Tibial nerve (tissue), 4 donors: ENCODE data around the gene FAM171A1. TPM values are rescaled to one million over a fixed set of nuclear protein-coding genes. Genes with fewer than 3 reads are reported as not detected.

Experiments used
- DNase-seq, 2 donors: peaks; one replicate each; pipeline ENCODE4 v3.0.0-alpha.2; 2019; ENCODE audit warnings: low spot score in 2 of 2
- H3K27ac ChIP-seq, 4 donors: fragments of 200-600 bp; sonication (generic) in 3 of 4; one replicate each; pipeline ENCODE4 v1.5.1; 2017 to 2019; ENCODE audit warnings: mild to moderate bottlenecking in 1 of 4
- H3K27me3 ChIP-seq, 2 donors: fragments of 200-600 bp; sonication (generic) in 1 of 2; one replicate each; pipeline versions ENCODE4 v1.5.1 to v1.6.0; 2017 to 2019
- H3K36me3 ChIP-seq, 3 donors: fragments of 200-600 bp; sonication (generic); one replicate each; pipeline ENCODE4 v1.5.1; 2018 to 2019
- H3K4me1 ChIP-seq, 4 donors: fragments of 200-600 bp; sonication (generic) in 3 of 4; one replicate each; pipeline ENCODE4 v1.5.1; 2017 to 2019
- H3K4me3 ChIP-seq, 4 donors: fragments of 200-600 bp; sonication (generic) in 3 of 4; one replicate each; pipeline ENCODE4 v1.5.1; 2017 to 2019; ENCODE audit warnings: mild to moderate bottlenecking in 1 of 4, moderate library complexity in 1 of 4
- H3K9me3 ChIP-seq, 4 donors: fragments of 200-600 bp; sonication (generic) in 3 of 4; one replicate each; pipeline ENCODE4 v1.5.1; 2017 to 2019
- EP300 ChIP-seq, 2 donors: sonication (generic); formaldehyde crosslinking; IDR thresholded peaks; one replicate each; pipeline ENCODE4 v1.6.1; 2017; ENCODE audit warnings: antibody characterized with exemption in 2 of 2, mild to moderate bottlenecking in 1 of 2
- POLR2A ChIP-seq, 2 donors: fragments of 450-650 bp; IDR thresholded peaks; one replicate each; pipeline ENCODE4 v1.6.1; 2017; ENCODE audit warnings: antibody characterized with exemption in 2 of 2, mild to moderate bottlenecking in 2 of 2, moderate library complexity in 2 of 2
- WGBS, 2 donors: methylation state at CpG; one replicate each; pipeline ENCODE4 v1.1.5; 2018; 5-methylcytosine and 5-hydroxymethylcytosine counted together
- total RNA-seq, 4 donors: library from RNA; depleted of rRNA; stranded (reverse); fragments of >200 nt; gene quantifications; one replicate each; pipeline ENCODE4 v1.1.0, GENCODE V29; 2016
- TF ChIP-seq, protein P1 (sequence below), 5 experiments: fragments of 200-600 bp in 3 of 5; fragments of 450-650 bp in 2 of 5; sonication (generic) in 3 of 5; IDR thresholded peaks; one replicate each; pipeline ENCODE4 v1.5.1; 2016 to 2019; ENCODE audit warnings: antibody characterized with exemption in 5 of 5, mild to moderate bottlenecking in 3 of 5, moderate library complexity in 2 of 5

The FAM171A1 gene
- total RNA-seq, 4 donors from 2014 or later: 15.3 to 31.2 (median 21.2) TPM

DNA sequence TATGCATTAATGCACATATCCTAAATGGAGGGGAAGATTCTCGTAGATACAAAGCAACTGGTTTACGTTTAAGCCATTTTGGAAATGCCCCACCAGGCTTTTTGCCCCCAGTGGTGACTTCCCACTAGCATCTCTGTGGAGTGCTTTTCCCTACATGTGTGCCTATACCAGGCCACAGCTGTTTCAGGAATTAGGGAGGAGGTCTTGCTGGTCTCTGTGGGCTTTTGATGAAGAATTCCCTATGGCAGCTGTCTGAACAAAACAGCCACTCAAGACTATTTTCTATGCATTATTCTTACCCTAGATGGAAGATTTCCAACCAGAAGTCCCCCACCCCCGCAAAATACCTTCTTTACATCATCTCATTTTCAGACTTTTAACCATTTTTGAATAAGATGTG is 150.6 kb downstream of the FAM171A1 start:
- H3K27ac ChIP-seq: no peak overlapping the region
- H3K4me1 ChIP-seq: peaks cover 0 to 8% (median 0%) of the 10 kb centered on the region in 4 donors
- H3K4me3 ChIP-seq: no peak overlapping the region
- H3K36me3 ChIP-seq: peaks cover 0 to 30% (median 0%) of the 10 kb centered on the region in 3 donors
- no peaks in the 10 kb centered on the region for H3K27me3 ChIP-seq
- TF ChIP-seq EP300 (IDR thresholded peaks at IDR 0.05): no peak
- TF ChIP-seq POLR2A (IDR thresholded peaks at IDR 0.05): no peak
- TF ChIP-seq, protein P1, sequence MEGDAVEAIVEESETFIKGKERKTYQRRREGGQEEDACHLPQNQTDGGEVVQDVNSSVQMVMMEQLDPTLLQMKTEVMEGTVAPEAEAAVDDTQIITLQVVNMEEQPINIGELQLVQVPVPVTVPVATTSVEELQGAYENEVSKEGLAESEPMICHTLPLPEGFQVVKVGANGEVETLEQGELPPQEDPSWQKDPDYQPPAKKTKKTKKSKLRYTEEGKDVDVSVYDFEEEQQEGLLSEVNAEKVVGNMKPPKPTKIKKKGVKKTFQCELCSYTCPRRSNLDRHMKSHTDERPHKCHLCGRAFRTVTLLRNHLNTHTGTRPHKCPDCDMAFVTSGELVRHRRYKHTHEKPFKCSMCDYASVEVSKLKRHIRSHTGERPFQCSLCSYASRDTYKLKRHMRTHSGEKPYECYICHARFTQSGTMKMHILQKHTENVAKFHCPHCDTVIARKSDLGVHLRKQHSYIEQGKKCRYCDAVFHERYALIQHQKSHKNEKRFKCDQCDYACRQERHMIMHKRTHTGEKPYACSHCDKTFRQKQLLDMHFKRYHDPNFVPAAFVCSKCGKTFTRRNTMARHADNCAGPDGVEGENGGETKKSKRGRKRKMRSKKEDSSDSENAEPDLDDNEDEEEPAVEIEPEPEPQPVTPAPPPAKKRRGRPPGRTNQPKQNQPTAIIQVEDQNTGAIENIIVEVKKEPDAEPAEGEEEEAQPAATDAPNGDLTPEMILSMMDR (IDR thresholded peaks at IDR 0.05): no peak
- WGBS, 2 donors: 55 to 62% methylated on average over 3 of the region's 3 CpGs
- H3K9me3 ChIP-seq: no peaks in the 10 kb centered on the region
- no peak for DNase-seq

DNA sequence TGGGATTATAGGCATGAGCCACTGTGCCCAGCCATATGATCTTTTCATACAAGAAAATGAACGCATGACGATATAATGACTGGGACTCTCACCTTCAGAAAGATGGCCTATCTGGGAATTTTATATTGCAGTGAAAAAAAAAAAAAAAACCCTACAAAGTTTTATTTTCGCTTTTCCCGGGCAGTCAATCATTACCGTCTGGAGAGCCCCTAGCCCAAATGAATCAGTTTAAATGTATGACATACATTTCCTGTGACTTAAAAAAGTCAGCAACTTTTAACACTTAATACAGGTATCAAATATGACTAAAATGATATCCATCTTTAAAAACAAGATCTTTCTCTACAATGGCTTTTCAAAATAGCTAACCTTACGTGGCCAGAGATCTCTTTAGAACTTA is 154.4 kb downstream of the FAM171A1 start:
- H3K9me3 ChIP-seq: no peaks in the 10 kb centered on the region
- H3K27ac ChIP-seq: no peak overlapping the region
- no peak for TF ChIP-seq POLR2A (IDR thresholded peaks at IDR 0.05)
- TF ChIP-seq EP300 (IDR thresholded peaks at IDR 0.05): no peak
- H3K4me1 ChIP-seq: no peaks in the 10 kb centered on the region
- no peak overlapping the region for H3K4me3 ChIP-seq
- WGBS, 2 donors: 93 to 95% methylated on average over 6 of the region's 6 CpGs
- no peak for DNase-seq
- H3K27me3 ChIP-seq: no peaks in the 10 kb centered on the region
- peaks cover 0 to 47% (median 0%) of the 10 kb centered on the region in 3 donors for H3K36me3 ChIP-seq

DNA sequence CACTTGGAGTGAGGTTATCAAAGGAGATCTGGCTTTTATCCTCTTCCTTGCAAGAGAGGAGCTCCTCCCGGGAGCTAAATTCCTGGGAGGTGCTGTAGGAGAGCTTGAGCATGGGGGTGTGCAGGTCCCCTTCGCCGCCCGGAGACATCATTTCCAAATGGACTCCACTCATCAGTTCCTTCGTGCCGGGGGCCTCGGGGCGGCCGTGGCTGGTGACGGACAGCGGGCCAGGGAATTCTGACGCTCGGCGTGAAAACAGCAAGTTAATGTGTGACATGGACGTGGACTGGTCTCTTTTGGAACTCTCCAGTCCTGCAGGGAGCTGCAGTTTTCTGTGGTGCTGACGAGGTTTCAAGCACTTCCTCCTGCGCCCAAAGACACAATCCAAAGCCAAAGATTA is 156.9 kb downstream of the FAM171A1 start:
- WGBS, 2 donors: 93 to 96% methylated on average over 17 of the region's 17 CpGs

GRCh38 chr10:15213461-15213861 is 157.6 kb downstream of the FAM171A1 start:
- Histone ChIP-seq H3K36me3 (peaks cover 0 to 30% (median 0%) of the 10 kb centered on the region in 3 donors), H3K4me3 (no peak overlapping the region), H3K4me1 (peaks cover 0 to 13% (median 0%) of the 10 kb centered on the region in 4 donors), H3K9me3 (no peaks in the 10 kb centered on the region), H3K27me3 (no peaks in the 10 kb centered on the region), H3K27ac (no peak overlapping the region)
- no peak for DNase-seq
- 92 to 93% methylated on average over 18 of the region's 18 CpGs for WGBS, 2 donors
- TF ChIP-seq, protein P1 (IDR thresholded peaks at IDR 0.05): no peak
- TF ChIP-seq EP300 (IDR thresholded peaks at IDR 0.05) (no peak), POLR2A (IDR thresholded peaks at IDR 0.05) (no peak)

More for the DNA sequence above, 156.9 kb downstream of the FAM171A1 start:
- no peaks in the 10 kb centered on the region for H3K9me3 ChIP-seq
- H3K4me3 ChIP-seq: no peak overlapping the region
- H3K36me3 ChIP-seq: peaks cover 0 to 38% (median 0%) of the 10 kb centered on the region in 3 donors
- no peaks in the 10 kb centered on the region for H3K27me3 ChIP-seq
- H3K4me1 ChIP-seq: peaks cover 0 to 13% (median 0%) of the 10 kb centered on the region in 4 donors
- TF ChIP-seq, protein P1 (IDR thresholded peaks at IDR 0.05): no peak
- TF ChIP-seq EP300 (IDR thresholded peaks at IDR 0.05): no peak
- no peak for TF ChIP-seq POLR2A (IDR thresholded peaks at IDR 0.05)
- no peak for DNase-seq
- H3K27ac ChIP-seq: no peak overlapping the region

- DNase-seq: no peak
- Histone ChIP-seq H3K27me3 (no peaks in the 10 kb centered on the region), H3K36me3 (peaks cover 0 to 41% (median 0%) of the 10 kb centered on the region in 3 donors), H3K27ac (no peak overlapping the region), H3K9me3 (no peaks in the 10 kb centered on the region), H3K4me3 (no peak overlapping the region), H3K4me1 (peaks cover 0 to 13% (median 0%) of the 10 kb centered on the region in 4 donors)
- 79 to 82% methylated on average over 6 of the region's 6 CpGs for WGBS, 2 donors
- TF ChIP-seq EP300 (IDR thresholded peaks at IDR 0.05): no peak
- TF ChIP-seq POLR2A (IDR thresholded peaks at IDR 0.05): no peak
- TF ChIP-seq, protein P1 (IDR thresholded peaks at IDR 0.05): no peak
Measured at GRCh38 chr10:15211464-15211979, 159.6 kb downstream of the FAM171A1 start.
